GM18508 (cell line): ENCODE measurements around the gene HSDL2.

ENCODE experiments used
- ATAC-seq: cut with Tn5 transposase; IDR thresholded peaks from one replicate; pipeline ENCODE4 v1.9.1; 2021; ENCODE audit warnings: moderate number of reproducible peaks; ENCODE audit not compliant: insufficient read depth, unreplicated experiment

The HSDL2 gene

GRCh38 chr9:112380102-112380824, at the start of gene HSDL2:
HSDL2 (plus strand) TSS chr9:112380108; CDS start chr9:112380164, 56 bp downstream.
- ATAC-seq, result no peak

- no peak for ATAC-seq
These were observed 48.3 kb upstream of the HSDL2 start for GRCh38 chr9:112331674-112331952.

GRCh38 chr9:112332214-112332613, 47.7 kb upstream of the HSDL2 start:
- ATAC-seq, result no peak

- ATAC-seq, result no peak
These were observed 47.3 kb upstream of the HSDL2 start for GRCh38 chr9:112332674-112332976.

GRCh38 chr9:112332977-112333638, 46.8 kb upstream of the HSDL2 start, which contains the start of gene PTBP3:
PTBP3 (minus strand) TSS chr9:112333619; CDS start chr9:112297865, 35,754 bp downstream.
- ATAC-seq, result peak; percentile 32

GRCh38 chr9:112333639-112334431, 46.1 kb upstream of the HSDL2 start:
- peak; percentile 31 for ATAC-seq

- ATAC-seq, result no peak
These were observed 45.5 kb upstream of the HSDL2 start for GRCh38 chr9:112334432-112334841.

GRCh38 chr9:112337547-112337946, 42.4 kb upstream of the HSDL2 start:
- ATAC-seq, result no peak

GRCh38 chr9:112338561-112338960, 41.3 kb upstream of the HSDL2 start:
- ATAC-seq, result no peak

- no peak for ATAC-seq
These were observed 40.0 kb upstream of the HSDL2 start for GRCh38 chr9:112339886-112340285.

GRCh38 chr9:112341730-112342129, 38.2 kb upstream of the HSDL2 start:
- no peak for ATAC-seq

- no peak for ATAC-seq
These were observed 31.5 kb upstream of the HSDL2 start for GRCh38 chr9:112348257-112349007.

- no peak for ATAC-seq
These were observed 30.9 kb upstream of the HSDL2 start for GRCh38 chr9:112349008-112349333.

- ATAC-seq, result no peak
These were observed 28.7 kb upstream of the HSDL2 start for GRCh38 chr9:112351184-112351583.

GRCh38 chr9:112352209-112352608, 27.7 kb upstream of the HSDL2 start:
- ATAC-seq, result no peak

GRCh38 chr9:112354081-112354743, 25.7 kb upstream of the HSDL2 start:
- ATAC-seq, result no peak

- ATAC-seq, result no peak
These were observed 24.4 kb upstream of the HSDL2 start for GRCh38 chr9:112355427-112355897.

GRCh38 chr9:112360047-112360804, 19.7 kb upstream of the HSDL2 start:
- ATAC-seq, result no peak

GRCh38 chr9:112361601-112362000, 18.3 kb upstream of the HSDL2 start:
- no peak for ATAC-seq
